HL-60/S4 treated with phorbol 12-myristate 13-acetate at 8.2 ng/mL for 4 days and 3 days (cell line): ENCODE measurements around the gene WBP2.
"Not testable (repeated sequence)": the region's sequence is repeated elsewhere in the genome, so short reads cannot be mapped to it uniquely, and the experiment has no call there.

Experiments used
- in situ Hi-C: fragments of 300-500 bp; cut with MboI; formaldehyde crosslinking; loops from 2 replicates; pipeline ENCODE4 v1.15.0; 2022; ENCODE audit warnings: low sequenced_read_pairs

WBP2 gene

DNA sequence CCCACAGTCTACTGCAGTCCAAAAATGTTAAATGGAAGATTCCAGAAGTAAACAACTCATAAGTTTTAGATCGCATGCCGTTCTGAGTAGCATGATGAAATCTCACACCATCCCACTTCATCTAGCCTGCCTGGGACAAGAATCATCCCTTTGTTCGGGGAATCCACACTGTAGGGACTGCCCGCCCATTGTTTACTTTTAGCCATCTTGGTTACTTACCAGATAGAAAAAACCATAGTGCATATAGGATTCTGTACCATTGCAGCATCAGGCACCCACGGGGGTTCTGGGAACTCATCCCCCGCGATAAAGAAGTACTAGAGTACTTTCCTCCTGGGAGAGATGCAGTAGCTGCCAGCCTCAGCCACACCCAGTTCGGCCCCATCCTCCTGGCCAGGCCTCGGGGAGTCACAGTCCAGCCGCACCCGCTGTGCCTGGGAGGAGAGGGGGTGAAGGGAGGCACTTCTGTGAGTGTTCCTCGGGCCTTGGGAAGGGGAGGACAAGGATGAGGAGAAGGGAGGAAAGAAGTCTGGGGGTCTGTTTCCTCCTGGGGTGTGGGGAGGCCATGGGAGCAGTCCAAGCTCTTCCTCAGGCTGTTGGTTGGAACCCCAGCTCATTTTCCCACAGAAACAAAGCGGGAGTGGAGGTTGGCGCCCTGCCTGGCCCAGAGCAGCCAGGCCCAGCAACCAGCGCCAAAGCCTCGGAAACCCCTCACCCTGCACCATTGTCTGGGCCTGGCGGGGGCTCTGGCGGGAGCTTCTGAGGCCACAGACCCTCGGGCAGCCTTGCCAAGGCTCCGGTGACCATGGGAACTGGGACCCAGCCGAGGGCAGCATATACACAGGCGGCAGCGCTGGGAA is 14.4 kb upstream of the WBP2 start:
- in situ Hi-C loops: no loop called here

GRCh38 chr17:75868730-75869281 is 13.7 kb upstream of the WBP2 start:
- in situ Hi-C loops: not testable (repeated sequence)

DNA sequence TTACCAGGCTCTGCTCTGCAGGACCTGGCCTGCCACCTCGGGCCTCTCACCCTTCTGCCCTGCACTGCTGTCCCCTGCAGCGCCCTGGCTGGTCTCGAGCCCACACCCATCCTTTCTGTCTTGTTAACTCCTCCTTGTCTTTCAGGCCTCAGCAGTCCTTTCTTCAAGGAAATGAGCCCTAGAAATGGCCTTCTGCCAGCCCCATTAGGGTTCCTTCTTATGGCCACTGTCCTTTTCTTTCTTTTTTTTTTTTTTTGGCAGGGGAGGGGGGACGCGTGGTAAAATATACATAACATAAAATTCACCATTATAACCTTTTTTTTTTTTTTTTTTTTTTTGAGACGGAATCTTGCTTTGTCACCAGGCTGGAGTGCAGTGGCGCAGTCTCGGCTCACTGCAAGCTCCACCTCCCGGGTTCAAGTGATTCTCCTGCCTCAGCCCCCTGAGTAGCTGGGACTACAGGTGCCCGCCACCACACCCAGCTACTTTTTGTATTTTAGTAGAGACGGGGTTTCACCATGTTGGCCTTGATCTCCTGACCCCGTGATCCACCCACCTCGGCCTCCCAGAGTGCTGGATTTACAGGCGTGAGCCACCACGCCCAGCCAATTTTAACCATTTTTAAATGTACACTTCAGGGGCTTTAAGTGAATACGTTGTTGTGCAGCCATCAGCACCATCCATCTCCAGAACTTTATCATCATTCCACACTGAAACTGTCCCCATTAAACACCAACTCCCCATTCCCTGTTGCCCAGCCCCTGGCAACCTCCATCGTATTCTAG is 10.5 kb upstream of the WBP2 start:
- in situ Hi-C loops: not testable (repeated sequence)

GRCh38 chr17:75864887-75865286 is 9.8 kb upstream of the WBP2 start:
- in situ Hi-C loops: not testable (repeated sequence)

DNA sequence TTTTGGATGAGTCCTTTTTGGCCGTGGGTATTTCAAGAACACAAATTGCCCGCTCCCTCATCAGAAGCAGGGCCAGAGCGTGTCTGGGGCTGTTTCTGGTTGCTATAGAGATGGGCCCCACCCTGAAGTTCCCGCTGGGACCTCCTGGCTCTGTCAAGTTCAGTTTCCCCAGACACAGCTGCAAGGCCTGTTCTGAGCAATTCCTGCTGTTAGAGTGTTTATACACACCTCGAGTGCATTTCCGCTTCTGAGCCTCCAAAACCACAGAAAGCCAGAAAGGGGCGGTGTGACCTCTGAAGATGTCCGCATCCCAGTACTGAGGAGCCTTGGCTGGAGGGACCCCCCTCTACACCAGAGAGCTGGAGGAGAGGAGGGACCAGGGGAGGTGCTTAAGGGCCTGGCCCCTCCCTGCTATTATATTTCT is 9.3 kb upstream of the WBP2 start:
- in situ Hi-C loops: no loop called here

DNA sequence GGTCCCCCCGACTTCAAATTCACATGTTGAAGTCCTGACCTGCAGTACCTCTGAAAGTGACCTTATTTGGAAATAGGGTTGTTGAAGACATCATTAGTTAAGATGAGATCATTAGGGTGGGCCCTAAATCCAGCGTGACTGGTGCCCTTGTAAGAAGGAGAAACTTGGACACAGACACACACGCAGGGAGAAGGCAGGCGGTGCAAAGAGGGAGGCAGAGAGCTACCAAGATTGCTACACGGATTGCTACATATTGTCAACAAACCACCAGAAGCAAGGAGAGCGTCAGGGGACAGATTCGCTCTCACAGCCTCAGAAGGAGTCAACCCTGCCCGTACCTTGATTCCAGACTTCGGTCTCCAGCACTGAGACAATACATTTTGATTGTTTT is 6.8 kb upstream of the WBP2 start:
- in situ Hi-C loops: no loop called here

GRCh38 chr17:75859358-75859757 is 4.2 kb upstream of the WBP2 start:
- in situ Hi-C loops: not testable (repeated sequence)

DNA sequence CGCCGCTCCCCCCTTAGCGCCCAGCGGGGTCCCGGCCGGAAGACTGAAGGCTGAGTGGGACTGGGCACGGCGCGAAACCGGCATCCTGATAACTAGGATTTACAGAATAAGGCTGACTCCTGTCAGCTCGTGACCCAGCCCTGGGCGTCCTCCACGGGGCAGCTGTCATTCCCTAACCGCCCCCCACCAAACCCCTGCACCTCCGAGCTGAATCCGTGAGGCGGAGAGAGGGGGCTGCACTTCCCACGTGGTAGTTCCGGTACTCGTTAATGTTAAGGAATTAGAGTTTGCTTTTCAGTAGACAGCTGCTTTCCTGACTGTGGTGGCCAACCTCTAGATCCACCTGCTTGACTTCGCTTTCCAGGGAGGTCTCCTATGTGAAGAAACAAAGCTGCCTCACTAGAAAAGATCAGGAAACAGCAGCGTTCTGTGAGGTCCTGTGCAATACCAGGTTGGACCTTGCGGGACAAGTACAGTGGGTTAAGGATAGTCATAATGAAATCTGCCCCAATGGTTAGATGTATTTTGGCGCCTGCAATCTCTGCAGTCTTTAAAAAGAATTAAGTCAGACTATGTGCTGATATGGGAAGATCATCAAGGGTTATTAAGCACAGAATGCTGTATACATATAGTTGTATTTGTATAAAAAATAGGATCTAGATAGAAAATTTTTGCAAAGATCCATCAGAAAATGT is 1.1 kb upstream of the WBP2 start:
- in situ Hi-C loops: no loop called here

GRCh38 chr17:75854881-75855309 is 240 bp downstream of the WBP2 start:
- in situ Hi-C loops: no loop called here

- in situ Hi-C loops: no loop called here
These were observed 910 bp downstream of the WBP2 start for GRCh38 chr17:75854101-75854748.

- in situ Hi-C loops: no loop called here
These were observed 1.7 kb downstream of the WBP2 start for GRCh38 chr17:75853433-75853832.

DNA sequence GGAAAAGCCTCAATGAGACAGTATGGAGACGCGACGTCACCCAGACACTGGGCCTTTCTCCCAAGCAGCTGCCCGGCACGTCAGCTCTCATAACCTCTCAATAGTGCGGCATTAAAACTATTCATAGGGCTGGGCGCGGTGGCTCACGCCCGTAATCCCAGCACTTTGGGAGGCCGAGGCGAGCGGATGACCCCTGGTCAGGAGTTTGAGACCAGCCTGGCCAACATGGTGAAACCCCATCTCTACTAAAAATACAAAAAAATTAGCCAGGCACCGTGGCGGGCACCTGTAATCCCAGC is 3.5 kb downstream of the WBP2 start:
- in situ Hi-C loops: not testable (repeated sequence)

DNA sequence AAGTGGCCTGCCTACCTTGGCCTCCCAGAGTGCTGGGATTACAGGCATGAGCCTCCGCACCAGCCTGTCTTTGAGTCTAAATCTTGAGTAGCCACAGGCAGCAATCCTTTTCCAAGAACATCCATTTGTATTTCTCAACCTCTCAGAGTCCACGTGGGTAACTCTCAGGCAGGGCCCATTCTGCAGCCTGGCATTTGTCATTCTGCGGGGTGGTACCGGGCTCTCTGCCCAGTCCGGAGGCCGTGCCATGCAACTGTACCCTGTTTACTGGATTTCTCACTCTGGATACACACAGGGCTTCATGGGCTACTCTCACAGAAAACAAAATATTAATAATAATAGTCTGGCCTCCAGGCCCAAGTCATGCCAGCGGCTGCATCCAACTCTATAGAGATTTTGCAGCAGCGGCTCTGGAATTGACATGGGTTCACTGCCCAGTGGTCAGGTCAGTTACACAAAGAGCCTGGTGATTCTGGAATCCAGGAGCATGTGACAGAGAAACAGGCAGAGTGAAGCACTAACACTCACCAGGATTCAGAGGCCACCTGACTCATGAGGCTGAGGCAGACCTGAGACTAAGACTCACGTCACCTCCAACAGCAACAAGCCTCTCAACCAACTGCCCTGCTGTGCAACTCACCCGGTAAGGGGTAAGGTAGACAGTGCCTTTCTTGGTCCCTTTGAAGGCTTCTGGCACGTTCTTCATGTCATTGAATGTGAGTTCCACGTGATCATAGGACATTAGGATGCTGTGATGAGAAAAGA is 4.0 kb downstream of the WBP2 start:
- in situ Hi-C loops: no loop called here

DNA sequence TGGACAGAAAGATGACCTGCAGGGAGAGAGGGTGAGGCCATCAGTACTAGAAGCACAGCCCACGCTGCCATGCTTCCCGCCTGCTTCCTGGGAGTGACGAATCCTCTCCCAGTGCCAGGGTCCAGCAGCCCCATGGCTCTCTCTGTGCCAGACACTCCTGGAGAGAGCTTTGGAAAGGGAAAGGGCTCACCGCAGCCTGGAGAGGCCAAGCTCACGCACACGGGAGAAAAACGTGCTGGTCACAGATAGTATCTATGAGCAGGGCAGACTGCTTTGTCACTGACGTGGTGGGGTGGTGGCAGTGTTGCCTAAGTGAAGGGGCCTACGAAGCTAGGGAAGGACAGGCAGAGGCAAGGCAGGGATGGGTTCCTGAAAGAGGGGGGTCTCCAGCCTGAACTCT is 5.4 kb downstream of the WBP2 start:
- in situ Hi-C loops: no loop called here

GRCh38 chr17:75849279-75849646 is 5.9 kb downstream of the WBP2 start:
- in situ Hi-C loops: no loop called here

DNA sequence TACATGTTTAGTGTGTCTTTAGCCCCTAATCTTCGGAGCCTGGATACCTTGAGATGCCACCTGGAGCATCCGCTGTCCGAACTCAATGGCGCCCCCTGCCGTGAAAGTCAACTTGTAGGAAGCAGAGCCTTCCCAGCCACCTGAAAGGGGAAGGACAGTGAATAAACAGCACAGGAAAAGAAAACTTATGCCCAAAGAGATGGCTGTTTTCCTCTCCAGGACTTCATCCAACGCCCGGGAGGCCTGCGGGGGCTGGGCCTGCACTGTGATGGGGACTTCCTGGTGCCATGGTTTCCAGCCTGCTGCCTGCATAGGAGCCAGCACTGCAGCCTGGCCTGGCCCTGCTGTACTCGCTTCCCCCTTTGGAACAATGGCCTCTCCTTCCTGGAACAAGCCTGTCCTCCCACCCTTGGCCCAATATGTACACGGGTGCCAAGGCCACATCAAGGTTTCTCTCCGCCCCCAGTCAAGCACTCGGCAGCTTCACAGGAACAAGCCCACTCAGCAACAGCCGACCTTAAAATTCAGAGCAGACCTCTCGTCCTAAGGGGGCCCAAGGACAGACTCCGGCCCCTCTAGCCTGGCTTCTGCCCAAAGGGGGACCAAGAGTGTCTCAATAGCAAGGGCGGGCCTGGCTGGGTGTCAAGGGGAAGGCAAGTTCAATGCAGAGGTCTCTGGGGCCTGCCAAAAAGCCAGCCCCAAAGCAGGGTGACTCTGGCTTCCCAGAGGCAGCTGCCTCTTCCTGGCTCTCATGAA is 6.4 kb downstream of the WBP2 start:
- in situ Hi-C loops: no loop called here

DNA sequence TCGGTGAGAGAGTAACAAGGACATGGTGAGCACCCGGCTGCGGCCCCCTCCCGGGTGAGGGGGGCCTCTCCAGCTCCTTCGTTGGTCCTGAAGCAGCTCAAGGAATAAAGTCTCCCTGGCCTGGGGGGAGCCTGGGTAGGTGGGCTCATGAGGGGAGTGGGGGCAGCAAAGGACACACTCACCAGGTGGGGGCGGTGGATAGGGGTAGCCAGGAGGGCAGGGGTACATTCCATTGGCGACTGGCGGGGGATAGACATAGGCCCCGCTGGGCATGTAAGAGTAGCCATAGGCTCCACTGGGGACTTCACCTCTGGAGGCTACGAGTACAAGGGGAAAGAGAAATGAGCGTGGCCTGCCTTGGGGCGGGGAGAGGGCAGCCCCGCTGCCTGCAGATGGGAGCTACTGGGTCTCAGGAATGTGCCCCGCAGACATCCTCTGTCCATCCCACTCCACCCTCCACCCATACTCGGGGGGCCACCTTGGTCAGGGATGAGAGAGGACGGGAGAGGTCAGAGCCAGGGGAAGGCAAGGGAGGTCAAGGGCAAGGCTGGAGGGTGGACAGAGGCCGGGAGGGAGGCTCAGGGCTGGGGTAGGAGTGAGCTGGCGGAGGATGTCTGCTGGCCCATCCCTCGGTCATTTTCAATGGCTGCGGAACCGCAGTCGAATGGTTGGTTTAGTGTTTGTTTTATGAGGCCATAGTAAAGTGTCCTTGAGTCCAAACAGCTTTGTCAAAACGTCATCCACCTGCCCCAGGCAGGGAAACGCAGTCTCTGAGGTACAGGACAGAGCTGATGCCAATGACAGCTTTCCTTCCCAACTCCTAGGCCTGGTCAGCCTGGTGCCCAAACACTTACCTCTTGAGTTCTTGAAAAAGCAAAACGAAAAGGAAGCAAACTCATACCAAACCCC is 7.3 kb downstream of the WBP2 start:
- in situ Hi-C loops: no loop called here
